Astrocyte of the cerebellum (primary cell): ENCODE results near the gene PTPRA.
"Not testable (repeated sequence)": the region's sequence is repeated elsewhere in the genome, so short reads cannot be mapped to it uniquely, and the experiment has no call there.

ENCODE experiments used
- DNase-seq: peaks from one replicate; pipeline ENCODE4 v3.0.0-alpha.2; 2011; ENCODE audit warnings: low read depth
- H3K4me3 ChIP-seq: 2 replicates; pipeline ENCODE4 v1.5.1; 2011; ENCODE audit warnings: mild to moderate bottlenecking, low read depth, low read length, moderate library complexity
- CTCF ChIP-seq: IDR thresholded peaks from 2 replicates; pipeline ENCODE4 v1.5.1; 2012; ENCODE audit warnings: low read length, low read depth, moderate library complexity, mild to moderate bottlenecking; ENCODE audit errors: missing control alignments
- in situ Hi-C: cut with HindIII; loops from 2 replicates; pipeline ENCODE4 v1.10.0; 2017; ENCODE audit warnings: low sequenced_read_pairs

The PTPRA gene

DNA sequence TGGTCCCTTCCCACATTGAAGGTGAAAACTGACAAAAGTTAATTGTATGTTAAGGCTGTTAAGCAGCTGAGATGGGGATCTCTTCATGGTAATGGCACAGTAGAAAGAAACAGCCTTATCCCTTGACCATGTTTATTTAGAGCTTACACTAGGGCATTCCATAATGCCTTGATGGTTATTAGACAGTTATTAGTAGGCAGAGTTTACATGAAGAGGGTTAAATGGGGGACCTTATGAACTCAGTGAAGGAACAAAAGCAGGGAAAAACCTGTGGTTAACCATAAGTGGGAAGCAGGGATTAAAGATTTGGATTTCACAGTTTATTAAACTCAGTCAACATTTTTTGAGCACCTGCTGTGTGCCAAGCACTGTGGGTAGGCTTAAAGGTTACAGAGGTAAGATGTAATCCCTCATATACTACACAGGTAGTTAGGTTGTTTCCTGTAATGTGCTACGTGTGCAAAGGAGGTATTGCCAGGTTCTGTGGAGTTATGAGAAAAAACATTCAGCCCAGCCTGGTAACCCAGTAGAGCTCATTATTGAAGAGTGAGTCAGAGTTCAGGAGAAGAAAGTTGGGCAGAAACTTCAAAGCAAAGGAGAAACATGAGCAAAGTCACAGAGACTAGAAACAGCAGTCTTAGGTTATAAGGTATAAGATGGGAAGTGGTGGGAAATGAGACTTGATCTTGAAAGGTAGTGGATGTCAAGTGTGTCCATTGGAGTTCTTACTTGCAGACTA, 137.9 kb downstream of the PTPRA start:
- in situ Hi-C loops, result no loop called here
- no peak overlapping the region for H3K4me3 ChIP-seq
- DNase-seq, result peak; percentile 76
- no peak for TF ChIP-seq CTCF

GRCh38 chr20:3011752-3012151, 138.5 kb downstream of the PTPRA start:
- H3K4me3 ChIP-seq, result no peak overlapping the region
- DNase-seq, result no peak
- in situ Hi-C loops, result no loop called here
- TF ChIP-seq CTCF, result no peak

- in situ Hi-C loops, result no loop called here
- DNase-seq, result no peak
- no peak overlapping the region for H3K4me3 ChIP-seq
- TF ChIP-seq CTCF, result no peak
These were observed 140.5 kb downstream of the PTPRA start for GRCh38 chr20:3013771-3014170.

DNA sequence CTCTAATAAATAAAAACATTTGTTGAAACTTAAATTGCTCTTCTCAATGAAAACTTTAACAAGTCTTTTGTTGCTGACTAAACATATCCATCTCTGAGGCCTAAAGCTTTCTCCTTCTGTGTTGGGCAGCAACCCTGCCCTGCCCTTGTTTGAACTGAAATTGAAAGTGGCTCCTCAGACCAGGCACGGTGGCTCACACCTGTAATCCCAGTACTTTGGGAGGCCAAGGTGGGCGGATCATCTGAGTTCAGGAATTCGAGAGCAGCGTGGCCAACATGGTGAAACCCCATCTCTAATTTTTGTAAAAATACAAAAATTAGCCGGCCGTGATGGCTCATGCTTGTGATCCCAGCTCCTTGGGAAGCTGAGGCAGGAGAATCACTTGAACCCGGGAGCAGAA, 140.9 kb downstream of the PTPRA start:
- no peak for TF ChIP-seq CTCF
- H3K4me3 ChIP-seq, result no peak overlapping the region
- DNase-seq, result no peak
- in situ Hi-C loops, result no loop called here

GRCh38 chr20:3014662-3015061, 141.4 kb downstream of the PTPRA start:
- H3K4me3 ChIP-seq, result no peak overlapping the region
- in situ Hi-C loops, result no loop called here
- DNase-seq, result no peak
- no peak for TF ChIP-seq CTCF

DNA sequence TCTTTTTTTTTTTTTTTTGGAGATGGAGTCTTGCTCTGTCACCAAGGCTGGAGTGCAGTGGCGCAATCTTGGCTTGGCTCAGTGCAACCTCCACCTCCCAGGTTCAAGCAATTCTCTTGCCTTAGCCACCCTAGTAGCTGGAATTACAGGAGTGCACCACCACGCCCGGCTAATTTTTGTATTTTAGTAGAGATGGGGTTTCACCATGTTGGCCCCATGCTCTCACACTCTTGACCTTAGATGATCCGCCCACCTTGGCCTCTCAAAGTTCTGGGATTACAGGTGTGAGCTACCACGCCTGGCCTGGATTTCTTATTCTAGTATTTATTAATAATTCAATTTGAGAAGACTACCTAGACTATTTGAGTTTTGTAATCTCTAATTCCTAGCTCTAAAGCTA, 142.0 kb downstream of the PTPRA start:
- in situ Hi-C loops, DNase-seq, H3K4me3 ChIP-seq: not testable (repeated sequence)

GRCh38 chr20:3021327-3021726, 148.0 kb downstream of the PTPRA start:
- no peak overlapping the region for H3K4me3 ChIP-seq
- TF ChIP-seq CTCF, result no peak
- in situ Hi-C loops, result no loop called here
- DNase-seq, result no peak
